ENCODE data around the gene CEP170B.

The CEP170B gene

DNA sequence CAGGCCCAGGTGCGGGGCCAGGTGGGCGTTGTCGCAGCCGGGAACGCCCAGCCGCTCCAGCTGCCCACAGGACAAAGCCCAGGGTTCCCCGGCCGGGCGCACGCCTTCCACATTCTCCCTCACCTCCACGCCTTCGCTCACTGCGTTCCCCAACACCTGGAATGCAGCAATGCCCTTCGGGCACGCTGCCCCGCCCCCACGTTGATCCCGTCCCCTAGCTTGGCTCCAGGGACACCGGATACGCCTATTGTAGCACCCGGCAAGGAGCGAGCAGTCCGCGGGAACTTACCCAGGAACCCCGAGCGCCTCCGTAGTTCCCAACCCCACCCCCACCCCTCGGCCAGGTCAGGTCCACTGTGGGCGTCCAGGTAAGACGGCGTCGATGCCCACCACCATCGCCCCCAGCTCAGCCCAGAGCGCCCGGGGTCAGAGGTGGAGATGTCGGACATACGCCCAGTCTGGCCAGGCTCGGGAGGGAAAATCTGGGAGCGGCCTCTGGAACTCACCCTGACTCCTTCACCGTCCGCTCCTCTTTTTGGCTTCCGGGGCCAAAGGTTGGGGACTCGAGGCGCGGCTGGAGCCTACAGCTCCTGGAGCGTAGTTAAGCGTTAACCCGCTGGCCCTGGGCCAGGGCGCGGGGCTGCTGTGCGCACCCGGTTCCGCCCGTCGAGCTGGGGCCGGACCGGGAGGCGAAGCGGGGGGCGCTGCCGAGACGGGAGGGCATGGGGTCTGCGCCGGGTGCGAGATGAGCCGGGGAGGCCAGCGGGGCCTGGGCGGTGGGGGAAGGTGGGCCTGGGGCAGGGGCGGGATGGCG is 594 bp upstream of the CEP170B start:
- no peak for DNase-seq (ENCODE audit: low read depth)
- peak overlapping the region; percentile 87 for H3K4me3 ChIP-seq (ENCODE audit: low read depth, low read length)
- TF ChIP-seq, protein P1, sequence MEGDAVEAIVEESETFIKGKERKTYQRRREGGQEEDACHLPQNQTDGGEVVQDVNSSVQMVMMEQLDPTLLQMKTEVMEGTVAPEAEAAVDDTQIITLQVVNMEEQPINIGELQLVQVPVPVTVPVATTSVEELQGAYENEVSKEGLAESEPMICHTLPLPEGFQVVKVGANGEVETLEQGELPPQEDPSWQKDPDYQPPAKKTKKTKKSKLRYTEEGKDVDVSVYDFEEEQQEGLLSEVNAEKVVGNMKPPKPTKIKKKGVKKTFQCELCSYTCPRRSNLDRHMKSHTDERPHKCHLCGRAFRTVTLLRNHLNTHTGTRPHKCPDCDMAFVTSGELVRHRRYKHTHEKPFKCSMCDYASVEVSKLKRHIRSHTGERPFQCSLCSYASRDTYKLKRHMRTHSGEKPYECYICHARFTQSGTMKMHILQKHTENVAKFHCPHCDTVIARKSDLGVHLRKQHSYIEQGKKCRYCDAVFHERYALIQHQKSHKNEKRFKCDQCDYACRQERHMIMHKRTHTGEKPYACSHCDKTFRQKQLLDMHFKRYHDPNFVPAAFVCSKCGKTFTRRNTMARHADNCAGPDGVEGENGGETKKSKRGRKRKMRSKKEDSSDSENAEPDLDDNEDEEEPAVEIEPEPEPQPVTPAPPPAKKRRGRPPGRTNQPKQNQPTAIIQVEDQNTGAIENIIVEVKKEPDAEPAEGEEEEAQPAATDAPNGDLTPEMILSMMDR (IDR thresholded peaks at IDR 0.05; ENCODE audit: control insufficient read depth, extremely low read depth, insufficient read depth), result no peak

DNA sequence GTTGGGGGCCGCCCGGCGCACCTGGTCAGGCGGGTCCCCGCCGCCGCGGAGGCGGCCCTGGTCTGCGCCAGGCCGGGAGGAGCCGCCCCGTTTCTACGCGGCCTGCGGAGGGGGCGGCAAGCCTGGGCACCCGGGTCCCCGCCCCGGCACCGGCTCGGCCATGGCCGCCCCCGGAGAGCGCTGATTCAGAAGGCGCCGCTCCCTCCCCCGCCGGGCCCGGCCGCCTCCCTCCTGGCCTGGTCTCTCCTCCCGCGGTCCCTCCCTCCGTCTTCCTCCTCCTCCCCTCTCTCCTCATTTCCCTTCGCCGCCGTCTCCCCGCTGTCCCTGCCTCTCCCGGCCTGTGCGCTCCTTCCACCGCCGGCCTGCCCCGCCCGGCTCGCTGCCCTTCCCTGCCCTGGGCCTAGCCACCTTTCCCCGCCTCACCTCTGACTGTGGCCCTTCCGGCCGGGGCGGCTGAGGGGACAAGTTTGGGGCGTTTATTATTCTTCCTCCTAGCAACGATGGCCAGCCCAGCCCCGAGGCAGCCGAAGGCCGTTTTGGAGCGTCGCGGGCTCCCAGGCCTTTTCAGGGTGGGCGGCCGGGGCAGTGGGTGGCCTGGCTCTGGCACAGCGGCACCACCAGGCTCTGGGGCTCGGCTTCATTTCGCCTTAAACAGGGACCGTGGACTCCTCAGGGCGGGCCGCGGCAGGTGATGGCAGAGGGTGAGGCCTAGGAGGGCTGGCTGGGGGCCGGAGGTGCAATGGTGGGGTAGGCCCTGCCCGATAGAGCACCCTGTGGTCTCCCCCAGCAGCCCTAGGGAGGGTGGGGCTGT is 768 bp downstream of the CEP170B start:
- H3K4me3 ChIP-seq (ENCODE audit: low read depth, low read length), result peak overlapping the region; percentile 78
- no peak for DNase-seq (ENCODE audit: low read depth)
- TF ChIP-seq, protein P1 (IDR thresholded peaks at IDR 0.05; ENCODE audit: control insufficient read depth, extremely low read depth, insufficient read depth), result no peak

DNA sequence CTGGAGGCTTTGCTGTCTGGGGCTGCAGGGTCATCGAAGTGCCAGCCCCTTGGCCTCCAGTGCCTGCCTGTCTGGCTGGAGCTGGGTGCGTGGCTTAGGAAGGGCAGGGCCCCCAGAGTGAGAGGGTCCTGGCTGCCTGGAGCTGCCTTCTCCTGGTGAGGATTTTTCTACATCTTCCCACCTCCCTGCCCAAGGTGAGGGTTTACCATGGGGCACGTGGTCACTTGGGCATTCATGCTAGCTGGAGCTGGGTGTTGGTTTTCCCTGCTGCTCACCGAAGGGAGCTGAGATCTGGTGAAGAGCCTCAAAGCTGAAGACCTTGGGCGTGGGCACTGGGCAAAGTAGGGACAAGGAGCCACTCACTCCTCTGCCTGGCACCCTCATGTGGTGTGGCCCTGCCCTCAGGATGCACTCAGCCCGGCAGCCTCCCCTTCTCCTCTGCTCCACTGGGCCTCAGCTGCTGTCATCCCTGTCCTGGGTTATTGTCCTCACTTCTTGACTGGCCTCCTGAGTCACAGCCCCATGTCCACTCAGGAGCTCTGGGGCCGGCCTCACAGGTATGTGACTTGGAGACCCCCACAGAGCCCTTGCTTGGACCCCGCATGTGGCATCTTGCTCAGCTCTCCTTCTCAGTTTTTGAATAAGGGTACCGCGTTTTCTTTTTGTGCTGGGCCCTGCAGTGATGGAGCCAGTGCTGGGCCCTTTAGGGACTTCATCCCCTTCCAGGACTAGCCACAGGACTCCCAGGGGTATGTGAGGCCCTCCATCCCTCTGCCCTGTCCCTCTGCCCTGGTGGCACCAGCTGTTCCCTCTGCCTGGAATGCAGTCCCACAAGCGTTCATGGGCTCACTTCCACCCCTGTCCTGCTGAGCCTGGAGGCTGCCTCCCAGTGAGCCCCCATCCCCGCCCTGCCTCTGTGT is 1.6 kb downstream of the CEP170B start:
- DNase-seq (ENCODE audit: low read depth), result no peak
- peak overlapping the region; percentile 78 for H3K4me3 ChIP-seq (ENCODE audit: low read depth, low read length)
- TF ChIP-seq, protein P1 (IDR thresholded peaks at IDR 0.05; ENCODE audit: control insufficient read depth, extremely low read depth, insufficient read depth), result no peak

DNA sequence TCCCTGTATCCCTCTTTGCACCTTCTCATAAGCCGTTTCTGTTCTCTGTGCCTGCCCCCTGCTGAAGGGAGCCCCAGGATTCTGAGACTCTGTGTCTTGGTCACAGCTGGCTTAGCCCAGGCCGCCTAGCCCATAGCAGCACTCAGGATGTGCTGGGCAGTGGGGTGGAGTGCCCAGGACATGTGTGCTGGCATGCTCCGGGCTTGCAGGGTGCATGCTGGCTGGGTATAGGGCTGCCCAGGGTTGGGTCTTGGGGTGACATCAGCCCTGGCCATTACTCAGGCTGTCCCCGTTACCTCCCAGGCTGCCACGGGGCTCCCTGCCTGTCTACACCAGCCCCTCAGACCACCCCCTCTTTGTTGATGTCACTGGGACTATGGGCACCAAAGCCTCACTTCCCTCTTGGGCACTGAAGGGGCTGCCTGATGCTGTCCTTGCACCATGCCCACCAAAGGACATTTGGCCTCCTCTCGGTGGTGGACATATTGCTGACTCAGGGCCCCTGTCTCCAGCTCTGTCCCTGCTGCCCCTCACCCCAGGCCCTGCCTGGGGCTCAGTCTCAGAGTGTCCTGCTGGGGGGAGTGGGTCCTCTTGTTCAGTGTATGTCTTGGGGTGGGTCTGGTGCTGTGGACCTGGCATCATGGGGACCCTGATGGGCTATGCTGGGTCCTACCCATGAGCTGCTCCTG is 2.4 kb downstream of the CEP170B start:
- TF ChIP-seq, protein P1 (IDR thresholded peaks at IDR 0.05; ENCODE audit: control insufficient read depth, extremely low read depth, insufficient read depth), result no peak
- H3K4me3 ChIP-seq (ENCODE audit: low read depth, low read length), result no peak overlapping the region

DNA sequence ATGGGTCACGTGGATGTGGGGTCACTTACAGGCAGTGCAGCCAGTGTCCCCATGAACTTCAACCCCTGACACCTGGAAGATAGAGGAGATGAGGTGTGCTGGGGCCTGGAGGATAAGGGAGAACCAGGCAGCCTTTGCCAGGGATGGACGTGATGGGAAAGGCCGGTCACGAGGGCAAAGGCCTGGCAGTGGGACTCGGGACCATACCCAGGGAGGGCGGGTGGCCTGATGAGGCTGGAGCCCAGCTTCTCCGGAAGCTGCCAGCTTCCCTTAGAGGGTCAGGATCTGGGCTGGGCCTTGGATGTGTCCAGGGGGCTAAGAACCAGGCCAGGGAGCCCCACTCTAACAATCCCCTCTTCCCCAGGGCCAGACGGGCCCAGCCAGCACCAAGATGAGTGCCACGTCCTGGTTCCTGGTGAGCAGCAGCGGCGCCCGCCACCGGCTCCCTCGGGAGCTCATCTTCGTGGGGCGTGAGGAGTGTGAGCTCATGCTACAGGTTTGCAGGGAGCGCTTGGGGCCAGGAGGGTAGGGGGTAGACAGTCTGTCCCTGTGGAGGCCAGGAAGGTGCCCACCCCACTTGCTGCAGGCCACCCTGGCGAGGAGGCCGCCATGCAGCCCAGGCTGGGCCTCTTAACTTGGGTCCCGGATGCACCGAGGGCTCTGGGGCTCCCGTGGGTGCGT is 3.1 kb downstream of the CEP170B start:
- DNase-seq (ENCODE audit: low read depth), result no peak
- TF ChIP-seq, protein P1 (IDR thresholded peaks at IDR 0.05; ENCODE audit: control insufficient read depth, extremely low read depth, insufficient read depth), result no peak
- H3K4me3 ChIP-seq (ENCODE audit: low read depth, low read length), result no peak overlapping the region

More for the DNA sequence above, 2.4 kb downstream of the CEP170B start:
- no peak for DNase-seq (ENCODE audit: low read depth)

All from LNCaP clone FGC (cell line).